Measurements from ENCODE around the gene NUDT19. TPM values are rescaled to one million over a fixed set of nuclear protein-coding genes. Genes with fewer than 3 reads are reported as not detected.

Gene NUDT19
- total RNA-seq, 1 donor from 2014 or later = 12.5 TPM

- TF ChIP-seq POLR2A (IDR thresholded peaks at IDR 0.05) (no peak), POLR2AphosphoS5 (IDR thresholded peaks at IDR 0.05; ENCODE audit: insufficient read depth in 1 of 2, low read depth in 1 of 2) (no peak)
- TF ChIP-seq, protein P1, sequence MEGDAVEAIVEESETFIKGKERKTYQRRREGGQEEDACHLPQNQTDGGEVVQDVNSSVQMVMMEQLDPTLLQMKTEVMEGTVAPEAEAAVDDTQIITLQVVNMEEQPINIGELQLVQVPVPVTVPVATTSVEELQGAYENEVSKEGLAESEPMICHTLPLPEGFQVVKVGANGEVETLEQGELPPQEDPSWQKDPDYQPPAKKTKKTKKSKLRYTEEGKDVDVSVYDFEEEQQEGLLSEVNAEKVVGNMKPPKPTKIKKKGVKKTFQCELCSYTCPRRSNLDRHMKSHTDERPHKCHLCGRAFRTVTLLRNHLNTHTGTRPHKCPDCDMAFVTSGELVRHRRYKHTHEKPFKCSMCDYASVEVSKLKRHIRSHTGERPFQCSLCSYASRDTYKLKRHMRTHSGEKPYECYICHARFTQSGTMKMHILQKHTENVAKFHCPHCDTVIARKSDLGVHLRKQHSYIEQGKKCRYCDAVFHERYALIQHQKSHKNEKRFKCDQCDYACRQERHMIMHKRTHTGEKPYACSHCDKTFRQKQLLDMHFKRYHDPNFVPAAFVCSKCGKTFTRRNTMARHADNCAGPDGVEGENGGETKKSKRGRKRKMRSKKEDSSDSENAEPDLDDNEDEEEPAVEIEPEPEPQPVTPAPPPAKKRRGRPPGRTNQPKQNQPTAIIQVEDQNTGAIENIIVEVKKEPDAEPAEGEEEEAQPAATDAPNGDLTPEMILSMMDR (IDR thresholded peaks at IDR 0.05) = no peak
- no peaks in the 10 kb centered on the region for H3K9me3 ChIP-seq
- intact Hi-C loops (cut with DNase I) = no loop called here
- DNase-seq (ENCODE audit: extremely low spot score in 2 of 2) = no peak
- no peak overlapping the region for H3K27ac ChIP-seq
- no peaks in the 10 kb centered on the region for H3K27me3 ChIP-seq
- H3K4me3 ChIP-seq = no peak overlapping the region
- H3K4me1 ChIP-seq = no peaks in the 10 kb centered on the region
- H3K36me3 ChIP-seq = peaks cover 0 to 41% of the 10 kb centered on the region in 2 donors
Measured at GRCh38 chr19:32658075-32658474, 33.5 kb upstream of the NUDT19 start.

DNA sequence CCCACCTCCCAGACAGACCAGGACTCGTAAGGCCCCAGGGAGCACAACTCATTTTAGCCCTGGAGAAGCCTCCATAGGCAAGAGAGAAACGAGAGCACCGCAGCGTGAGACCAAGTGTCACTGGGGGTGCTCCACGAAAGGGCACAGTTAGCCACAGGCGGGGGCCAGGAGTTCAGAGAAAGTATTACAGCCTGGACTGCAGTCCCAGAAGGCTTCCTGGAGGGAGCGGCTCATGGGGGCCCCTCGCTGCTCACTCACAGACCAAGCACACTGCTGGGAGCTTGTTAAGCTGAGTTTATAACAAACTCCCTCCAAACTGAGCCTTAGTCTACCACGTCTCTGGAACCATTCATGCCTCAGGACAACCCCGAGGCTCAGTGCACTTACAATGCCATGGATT, 33.1 kb upstream of the NUDT19 start:
- no peak for TF ChIP-seq POLR2A (IDR thresholded peaks at IDR 0.05)
- TF ChIP-seq, protein P1 (IDR thresholded peaks at IDR 0.05) = no peak
- TF ChIP-seq POLR2AphosphoS5 (IDR thresholded peaks at IDR 0.05; ENCODE audit: insufficient read depth in 1 of 2, low read depth in 1 of 2) = no peak
- no peaks in the 10 kb centered on the region for H3K9me3 ChIP-seq
- H3K36me3 ChIP-seq = peaks cover 0 to 41% of the 10 kb centered on the region in 2 donors

GRCh38 chr19:32661318-32661717, 30.3 kb upstream of the NUDT19 start:
- TF ChIP-seq POLR2A (IDR thresholded peaks at IDR 0.05) (no peak), POLR2AphosphoS5 (IDR thresholded peaks at IDR 0.05; ENCODE audit: insufficient read depth in 1 of 2, low read depth in 1 of 2) (no peak)
- TF ChIP-seq, protein P1 (IDR thresholded peaks at IDR 0.05) = no peak
- no peak for DNase-seq (ENCODE audit: extremely low spot score in 2 of 2)
- H3K36me3 ChIP-seq = peaks cover 0 to 22% of the 10 kb centered on the region in 2 donors
- no peaks in the 10 kb centered on the region for H3K4me1 ChIP-seq
- H3K4me3 ChIP-seq = no peak overlapping the region
- H3K27ac ChIP-seq = no peak overlapping the region
- intact Hi-C loops (cut with DNase I) = no loop called here
- no peaks in the 10 kb centered on the region for H3K9me3 ChIP-seq
- no peaks in the 10 kb centered on the region for H3K27me3 ChIP-seq

More for the DNA sequence above, 33.1 kb upstream of the NUDT19 start:
- no peaks in the 10 kb centered on the region for H3K27me3 ChIP-seq
- no peaks in the 10 kb centered on the region for H3K4me1 ChIP-seq
- no peak overlapping the region for H3K27ac ChIP-seq
- intact Hi-C loops (cut with DNase I) = no loop called here
- no peak overlapping the region for H3K4me3 ChIP-seq
- no peak for DNase-seq (ENCODE audit: extremely low spot score in 2 of 2)

DNA sequence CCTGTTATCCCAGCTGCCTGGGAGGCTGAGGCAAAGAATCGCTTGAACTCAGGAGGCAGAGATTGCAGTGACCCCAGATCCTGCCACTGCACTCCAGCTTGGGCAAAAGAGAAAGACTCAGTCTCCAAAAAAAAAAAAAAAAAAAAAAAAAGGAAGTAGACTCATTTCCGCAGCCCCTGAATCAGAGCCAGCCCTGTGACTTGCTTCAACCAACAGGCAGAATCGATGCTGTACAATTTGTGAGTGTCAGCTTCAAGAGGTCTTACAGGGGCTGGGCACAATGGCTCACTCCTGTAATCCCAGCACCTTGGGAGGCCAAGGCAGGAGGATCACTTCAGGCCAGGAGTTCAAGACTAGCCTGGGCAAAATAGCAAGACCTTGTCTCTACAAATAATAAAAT, 29.4 kb upstream of the NUDT19 start:
- Histone ChIP-seq H3K4me3 (no peak overlapping the region), H3K27ac (no peak overlapping the region), H3K27me3 (no peaks in the 10 kb centered on the region), H3K4me1 (no peaks in the 10 kb centered on the region), H3K36me3 (peaks cover 0 to 13% of the 10 kb centered on the region in 2 donors), H3K9me3 (no peaks in the 10 kb centered on the region)
- intact Hi-C loops (cut with DNase I) = no loop called here
- no peak for DNase-seq (ENCODE audit: extremely low spot score in 2 of 2)
- TF ChIP-seq POLR2AphosphoS5 (IDR thresholded peaks at IDR 0.05; ENCODE audit: insufficient read depth in 1 of 2, low read depth in 1 of 2) = no peak
- TF ChIP-seq, protein P1 (IDR thresholded peaks at IDR 0.05) = no peak
- no peak for TF ChIP-seq POLR2A (IDR thresholded peaks at IDR 0.05)

- Histone ChIP-seq H3K27me3 (no peaks in the 10 kb centered on the region), H3K4me3 (no peak overlapping the region), H3K27ac (no peak overlapping the region), H3K36me3 (no peaks in the 10 kb centered on the region), H3K9me3 (no peaks in the 10 kb centered on the region), H3K4me1 (peaks cover 18% of the 10 kb centered on the region)
- TF ChIP-seq POLR2AphosphoS5 (IDR thresholded peaks at IDR 0.05; ENCODE audit: insufficient read depth in 1 of 2, low read depth in 1 of 2) (no peak), POLR2A (IDR thresholded peaks at IDR 0.05) (no peak)
- TF ChIP-seq, protein P1 (IDR thresholded peaks at IDR 0.05) = no peak
- no peak for DNase-seq (ENCODE audit: extremely low spot score in 2 of 2)
- intact Hi-C loops (cut with DNase I) = no loop called here
Measured at GRCh38 chr19:32666084-32666483, 25.5 kb upstream of the NUDT19 start.

All from vagina (tissue), 2 donors.